SU-DHL-6 (cell line): Measurements from ENCODE around the gene TXNRD1.

Source experiments
- EZH2phosphoT487 ChIP-seq: fragments of 200-600 bp; sonication (generic), shearing (Covaris generic); conservative IDR thresholded peaks from 2 replicates; pipeline ENCODE4 v1.6.1; 2018; ENCODE audit warnings: mild to moderate bottlenecking, antibody characterized with exemption, low read length, moderate library complexity, mixed read lengths
- TF ChIP-seq, protein P1 (sequence below): fragments of 200-600 bp; sonication (generic); IDR thresholded peaks from one replicate; pipeline ENCODE4 v1.5.1; 2017; ENCODE audit warnings: antibody characterized with exemption, mild to moderate bottlenecking, low read length, moderate library complexity; ENCODE audit not compliant: insufficient read depth, poor library complexity, severe bottlenecking

- TF ChIP-seq, protein P1, sequence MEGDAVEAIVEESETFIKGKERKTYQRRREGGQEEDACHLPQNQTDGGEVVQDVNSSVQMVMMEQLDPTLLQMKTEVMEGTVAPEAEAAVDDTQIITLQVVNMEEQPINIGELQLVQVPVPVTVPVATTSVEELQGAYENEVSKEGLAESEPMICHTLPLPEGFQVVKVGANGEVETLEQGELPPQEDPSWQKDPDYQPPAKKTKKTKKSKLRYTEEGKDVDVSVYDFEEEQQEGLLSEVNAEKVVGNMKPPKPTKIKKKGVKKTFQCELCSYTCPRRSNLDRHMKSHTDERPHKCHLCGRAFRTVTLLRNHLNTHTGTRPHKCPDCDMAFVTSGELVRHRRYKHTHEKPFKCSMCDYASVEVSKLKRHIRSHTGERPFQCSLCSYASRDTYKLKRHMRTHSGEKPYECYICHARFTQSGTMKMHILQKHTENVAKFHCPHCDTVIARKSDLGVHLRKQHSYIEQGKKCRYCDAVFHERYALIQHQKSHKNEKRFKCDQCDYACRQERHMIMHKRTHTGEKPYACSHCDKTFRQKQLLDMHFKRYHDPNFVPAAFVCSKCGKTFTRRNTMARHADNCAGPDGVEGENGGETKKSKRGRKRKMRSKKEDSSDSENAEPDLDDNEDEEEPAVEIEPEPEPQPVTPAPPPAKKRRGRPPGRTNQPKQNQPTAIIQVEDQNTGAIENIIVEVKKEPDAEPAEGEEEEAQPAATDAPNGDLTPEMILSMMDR = no peak
- TF ChIP-seq EZH2phosphoT487 = no peak
These were observed 160.2 kb downstream of the TXNRD1 start for GRCh38 chr12:104375775-104376174.
